BE2C (cell line): ENCODE measurements around the gene ARHGAP26.

Source experiments
- DNase-seq: peaks from one replicate; pipeline ENCODE4 v3.0.0-alpha.2; 2020
- H3K27me3 ChIP-seq: fragments of 250-450 bp; sonication (Bioruptor Pico); 2 replicates; pipeline ENCODE4 v1.5.1; 2020; ENCODE audit warnings: mild to moderate bottlenecking
- H3K36me3 ChIP-seq: fragments of 250-450 bp; sonication (Bioruptor Pico); 2 replicates; pipeline ENCODE4 v1.5.1; 2020; ENCODE audit warnings: mild to moderate bottlenecking
- H3K4me1 ChIP-seq: fragments of 250-450 bp; sonication (Bioruptor Pico); 2 replicates; pipeline ENCODE4 v1.5.1; 2020
- H3K4me3 ChIP-seq: 2 replicates; pipeline ENCODE4 v1.5.1; 2011; ENCODE audit warnings: low read depth, low read length
- H3K9me3 ChIP-seq: fragments of 250-450 bp; sonication (Bioruptor Pico); 2 replicates; pipeline ENCODE4 v1.5.1; 2020
- TF ChIP-seq, protein P1 (sequence below): IDR thresholded peaks from 2 replicates; pipeline ENCODE4 v1.5.1; 2012; ENCODE audit warnings: mild to moderate bottlenecking, low read depth, low read length

ARHGAP26 gene

DNA sequence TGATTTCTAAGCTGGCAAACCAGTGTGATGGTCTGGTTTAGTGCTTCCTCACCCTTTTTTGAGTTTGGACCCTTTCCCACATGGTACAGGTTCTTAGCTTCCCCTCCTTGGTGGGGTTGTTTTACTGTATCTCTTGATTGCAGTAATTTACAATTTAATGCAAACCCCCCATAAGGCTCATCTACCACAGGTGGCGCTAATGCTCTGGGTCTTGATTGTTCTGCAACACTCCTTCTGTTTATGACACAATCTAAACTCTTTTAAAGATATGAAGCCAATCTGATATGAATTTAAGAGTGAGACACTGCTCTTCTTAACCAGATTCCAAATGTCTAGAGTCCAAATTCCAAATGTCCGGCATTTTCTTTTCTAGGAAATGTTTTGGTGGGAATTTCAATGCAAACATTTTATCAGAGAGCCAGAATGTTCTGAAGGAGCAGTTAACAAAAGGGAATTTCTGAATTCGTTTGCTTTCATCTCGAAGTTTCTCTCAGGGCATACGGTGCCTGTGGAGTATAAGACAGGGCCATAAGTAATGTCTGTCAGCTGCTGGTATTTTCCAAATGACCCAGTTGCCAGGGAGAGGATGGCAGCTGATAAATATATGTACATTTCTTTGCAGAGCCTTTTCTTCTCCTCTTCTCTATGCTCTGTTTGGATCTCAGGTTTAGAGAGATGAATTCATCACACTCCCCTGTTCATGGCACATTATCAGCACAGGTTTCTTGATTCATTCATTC is 246.8 kb downstream of the ARHGAP26 start:
- H3K4me3 ChIP-seq: no peak overlapping the region
- H3K9me3 ChIP-seq: no peaks in the 10 kb centered on the region
- TF ChIP-seq, protein P1, sequence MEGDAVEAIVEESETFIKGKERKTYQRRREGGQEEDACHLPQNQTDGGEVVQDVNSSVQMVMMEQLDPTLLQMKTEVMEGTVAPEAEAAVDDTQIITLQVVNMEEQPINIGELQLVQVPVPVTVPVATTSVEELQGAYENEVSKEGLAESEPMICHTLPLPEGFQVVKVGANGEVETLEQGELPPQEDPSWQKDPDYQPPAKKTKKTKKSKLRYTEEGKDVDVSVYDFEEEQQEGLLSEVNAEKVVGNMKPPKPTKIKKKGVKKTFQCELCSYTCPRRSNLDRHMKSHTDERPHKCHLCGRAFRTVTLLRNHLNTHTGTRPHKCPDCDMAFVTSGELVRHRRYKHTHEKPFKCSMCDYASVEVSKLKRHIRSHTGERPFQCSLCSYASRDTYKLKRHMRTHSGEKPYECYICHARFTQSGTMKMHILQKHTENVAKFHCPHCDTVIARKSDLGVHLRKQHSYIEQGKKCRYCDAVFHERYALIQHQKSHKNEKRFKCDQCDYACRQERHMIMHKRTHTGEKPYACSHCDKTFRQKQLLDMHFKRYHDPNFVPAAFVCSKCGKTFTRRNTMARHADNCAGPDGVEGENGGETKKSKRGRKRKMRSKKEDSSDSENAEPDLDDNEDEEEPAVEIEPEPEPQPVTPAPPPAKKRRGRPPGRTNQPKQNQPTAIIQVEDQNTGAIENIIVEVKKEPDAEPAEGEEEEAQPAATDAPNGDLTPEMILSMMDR: peak; percentile 65
- H3K36me3 ChIP-seq: no peaks in the 10 kb centered on the region
- peak; percentile 42 for DNase-seq
- H3K27me3 ChIP-seq: no peaks in the 10 kb centered on the region
- peaks cover 4% of the 10 kb centered on the region; the same call in 1 of the 2 replicates for H3K4me1 ChIP-seq

DNA sequence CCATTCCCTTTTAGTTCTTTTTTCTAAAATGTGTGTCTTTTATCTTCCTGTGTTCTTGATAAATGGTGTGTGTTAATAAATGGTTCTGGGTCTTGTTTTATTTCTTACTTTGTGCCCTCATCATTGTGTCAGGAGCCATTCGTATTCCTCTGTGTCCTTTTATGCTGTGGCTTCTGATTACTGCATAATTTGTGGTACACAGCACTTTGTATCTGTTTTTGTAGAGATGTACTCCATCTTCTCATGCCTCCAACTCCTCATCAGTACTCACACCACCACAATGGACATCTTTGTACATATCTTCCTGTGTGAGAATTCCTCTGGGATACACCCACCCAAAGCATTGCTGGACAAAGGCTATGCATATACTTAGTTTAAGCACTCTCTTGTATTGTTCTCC is 247.4 kb downstream of the ARHGAP26 start:
- TF ChIP-seq, protein P1: no peak
- Histone ChIP-seq H3K4me1 (peaks cover 4% of the 10 kb centered on the region; the same call in 1 of the 2 replicates), H3K9me3 (no peaks in the 10 kb centered on the region), H3K27me3 (no peaks in the 10 kb centered on the region), H3K36me3 (no peaks in the 10 kb centered on the region), H3K4me3 (no peak overlapping the region)
- DNase-seq: no peak

DNA sequence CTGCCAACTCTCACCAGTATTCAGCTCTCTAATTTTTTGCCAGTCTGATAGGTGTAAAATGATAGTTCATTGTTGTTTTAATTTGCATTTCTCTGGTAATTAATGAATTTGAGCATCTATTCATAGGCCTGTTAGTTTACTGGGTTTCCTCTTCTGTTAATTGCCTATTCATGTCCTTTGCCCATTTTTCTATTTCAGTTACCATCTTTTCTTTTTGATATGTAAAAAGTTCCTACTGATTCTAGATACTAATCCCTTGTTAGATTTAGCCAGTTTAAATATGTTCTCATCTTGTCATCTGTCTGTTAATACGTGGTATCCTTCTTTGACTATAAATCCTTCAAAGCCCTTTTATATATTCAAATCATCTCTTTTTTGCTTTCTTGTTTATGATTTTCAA is 247.8 kb downstream of the ARHGAP26 start:
- H3K27me3 ChIP-seq: no peaks in the 10 kb centered on the region
- no peak for DNase-seq
- no peaks in the 10 kb centered on the region for H3K9me3 ChIP-seq
- TF ChIP-seq, protein P1: no peak
- H3K4me3 ChIP-seq: no peak overlapping the region
- peaks cover 4% of the 10 kb centered on the region for H3K4me1 ChIP-seq
- no peaks in the 10 kb centered on the region for H3K36me3 ChIP-seq

DNA sequence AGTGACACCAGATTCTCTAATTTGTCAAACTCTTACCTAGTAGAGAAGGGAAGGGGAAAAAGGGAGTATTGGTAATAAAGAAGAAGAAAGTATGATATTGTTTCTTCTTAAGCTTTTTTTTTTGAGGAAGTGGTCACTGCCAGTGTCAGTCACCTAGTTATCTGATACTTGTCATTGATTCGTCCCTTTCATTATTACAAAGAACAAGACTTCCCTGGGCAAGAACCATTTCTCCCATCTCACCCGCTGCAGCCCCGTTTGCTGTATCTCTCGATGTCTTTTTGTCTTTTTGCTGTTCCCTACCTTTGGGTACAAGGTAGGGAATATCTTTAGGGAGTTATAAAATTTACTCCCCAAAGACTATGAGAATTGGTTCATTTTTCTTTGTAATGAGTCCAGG is 249.0 kb downstream of the ARHGAP26 start:
- TF ChIP-seq, protein P1: no peak
- H3K9me3 ChIP-seq: no peaks in the 10 kb centered on the region
- no peaks in the 10 kb centered on the region for H3K27me3 ChIP-seq
- no peaks in the 10 kb centered on the region for H3K36me3 ChIP-seq
- H3K4me1 ChIP-seq: peaks cover 15% of the 10 kb centered on the region
- H3K4me3 ChIP-seq: no peak overlapping the region
- no peak for DNase-seq

DNA sequence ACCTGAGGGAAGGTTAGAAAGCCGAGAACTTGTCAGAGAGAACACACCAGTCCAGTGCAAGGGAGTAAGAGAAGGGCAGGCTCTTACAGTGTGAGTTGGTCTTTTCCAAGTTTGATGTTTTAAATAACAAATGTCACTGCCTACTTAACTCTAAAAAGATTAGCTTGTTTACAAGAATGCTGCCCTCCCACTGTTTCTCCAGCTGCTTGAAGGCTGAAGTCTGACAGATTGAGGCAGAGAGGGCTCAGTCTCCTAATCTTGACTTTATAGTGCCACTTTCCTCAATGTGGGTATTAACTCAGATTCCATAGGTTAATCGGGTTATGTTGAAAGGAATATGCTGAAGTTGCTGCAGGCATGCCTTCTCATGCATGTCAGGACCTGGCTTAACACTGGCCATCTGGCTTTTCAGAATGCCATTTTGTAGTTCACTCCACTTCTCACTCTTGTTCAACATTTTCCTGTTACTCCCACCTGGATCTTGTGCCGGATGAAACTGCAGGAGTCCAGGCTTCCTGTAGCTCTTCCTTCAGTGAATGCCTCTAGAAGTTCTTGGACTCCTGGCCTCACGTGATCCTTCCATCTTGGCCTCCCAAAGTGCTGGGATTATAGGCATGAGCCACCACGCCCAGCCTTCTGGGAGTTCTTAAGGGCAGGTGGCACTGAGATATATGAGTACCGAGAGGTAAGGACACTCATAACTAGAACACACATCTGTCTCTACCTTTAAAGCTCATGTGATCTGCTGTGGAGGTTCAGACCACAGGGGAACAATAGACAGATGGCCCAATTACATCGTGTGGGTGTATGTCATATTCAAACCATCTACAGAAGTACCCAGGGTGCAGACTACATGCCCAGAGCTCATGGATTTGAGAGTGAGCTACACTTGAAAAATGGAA is 249.7 kb downstream of the ARHGAP26 start:
- TF ChIP-seq, protein P1: no peak
- Histone ChIP-seq H3K4me3 (no peak overlapping the region), H3K27me3 (no peaks in the 10 kb centered on the region), H3K9me3 (no peaks in the 10 kb centered on the region), H3K4me1 (peaks cover 15% of the 10 kb centered on the region), H3K36me3 (no peaks in the 10 kb centered on the region)
- peak; percentile 33 for DNase-seq

DNA sequence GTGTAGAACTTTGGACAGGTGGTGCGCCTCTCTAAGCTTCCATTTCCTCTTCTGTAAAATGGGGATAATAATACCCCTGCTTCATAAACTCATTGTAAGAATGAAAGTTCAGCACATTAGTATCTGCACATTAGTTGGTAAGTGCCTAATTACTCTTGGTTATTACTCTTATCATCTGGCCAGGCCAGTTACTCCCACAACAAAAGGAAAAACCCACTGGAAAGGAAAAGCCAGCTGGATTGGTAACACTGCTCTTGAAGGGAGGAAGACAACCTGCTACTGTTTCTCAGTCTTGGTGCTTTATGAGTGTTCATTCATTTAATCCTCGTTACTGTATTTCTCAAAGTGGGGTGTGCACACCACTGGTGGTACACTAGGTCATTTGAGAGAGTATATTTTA is 251.4 kb downstream of the ARHGAP26 start:
- peaks cover 17% of the 10 kb centered on the region for H3K4me1 ChIP-seq
- no peaks in the 10 kb centered on the region for H3K27me3 ChIP-seq
- no peaks in the 10 kb centered on the region for H3K9me3 ChIP-seq
- TF ChIP-seq, protein P1: no peak
- no peak for DNase-seq
- H3K36me3 ChIP-seq: no peaks in the 10 kb centered on the region
- no peak overlapping the region for H3K4me3 ChIP-seq
